ENCODE results near the gene VDAC2. TPM values are rescaled to one million over a fixed set of nuclear protein-coding genes. Genes with fewer than 3 reads are reported as not detected.

The VDAC2 gene
- total and polyA plus RNA-seq, 7 donors = 314 to 770 (median 432) TPM

GRCh38 chr10:75226656-75227055, 16.1 kb downstream of the VDAC2 start:
- H3K36me3 ChIP-seq (ENCODE audit: insufficient read depth in 1 of 2, low read depth in 1 of 2) = peaks cover 18 to 77% of the 10 kb centered on the region in 2 donors
- DNase-seq = no peak
- no peak overlapping the region for H3K4me3 ChIP-seq
- no peaks in the 10 kb centered on the region for H3K9me3 ChIP-seq
- no peak for ATAC-seq
- intact Hi-C loops (cut with DNase I) = no loop called here
- no peaks in the 10 kb centered on the region for H3K27me3 ChIP-seq (ENCODE audit: insufficient read depth in 3 of 3, low read length in 2 of 3)
- no peak for TF ChIP-seq CTCF (IDR thresholded peaks at IDR 0.05)
- WGBS, 3 donors = 51 to 65% (median 52%) methylated on average over 5 of the region's 5 CpGs
- peaks cover 77% of the 10 kb centered on the region for H3K4me1 ChIP-seq
- H3K27ac ChIP-seq = peak overlapping the region; percentile 91

- Histone ChIP-seq H3K9me3 (no peaks in the 10 kb centered on the region), H3K4me3 (peak overlapping the region; percentile 19), H3K36me3 (ENCODE audit: insufficient read depth in 1 of 2, low read depth in 1 of 2) (peaks cover 19 to 77% of the 10 kb centered on the region in 2 donors), H3K27me3 (ENCODE audit: insufficient read depth in 3 of 3, low read length in 2 of 3) (no peaks in the 10 kb centered on the region), H3K4me1 (peaks cover 70% of the 10 kb centered on the region), H3K27ac (peak overlapping the region; percentile 91)
- TF ChIP-seq CTCF (IDR thresholded peaks at IDR 0.05) = no peak
- intact Hi-C loops (cut with DNase I) = no loop called here
- no peak for ATAC-seq
- no peak for DNase-seq
- 78 to 88% (median 84%) methylated on average over 3 of the region's 3 CpGs for WGBS, 3 donors
These were observed 17.7 kb downstream of the VDAC2 start for GRCh38 chr10:75228278-75228677.

- ATAC-seq = peak in 3 of 4 donors; percentile 19 to 25 (median 25)
- DNase-seq = no peak
- H3K27me3 ChIP-seq (ENCODE audit: insufficient read depth in 3 of 3, low read length in 2 of 3) = no peaks in the 10 kb centered on the region
- peaks cover 64% of the 10 kb centered on the region for H3K4me1 ChIP-seq
- H3K9me3 ChIP-seq = no peaks in the 10 kb centered on the region
- TF ChIP-seq CTCF (IDR thresholded peaks at IDR 0.05) = no peak
- H3K4me3 ChIP-seq = peak overlapping the region; percentile 19
- H3K36me3 ChIP-seq (ENCODE audit: insufficient read depth in 1 of 2, low read depth in 1 of 2) = peaks cover 19 to 75% of the 10 kb centered on the region in 2 donors
- 25 to 49% (median 32%) methylated on average over 4 of the region's 4 CpGs for WGBS, 3 donors
- intact Hi-C loops (cut with DNase I) = no loop called here
- peak overlapping the region; percentile 91 for H3K27ac ChIP-seq
These were observed 18.2 kb downstream of the VDAC2 start for GRCh38 chr10:75228834-75229233.

- no peaks in the 10 kb centered on the region for H3K27me3 ChIP-seq (ENCODE audit: insufficient read depth in 3 of 3, low read length in 2 of 3)
- no peak overlapping the region for H3K4me3 ChIP-seq
- DNase-seq (no peak), ATAC-seq (no peak)
- H3K36me3 ChIP-seq (ENCODE audit: insufficient read depth in 1 of 2, low read depth in 1 of 2) = peaks cover 19 to 63% of the 10 kb centered on the region in 2 donors
- peak overlapping the region; percentile 91 for H3K27ac ChIP-seq
- no peak for TF ChIP-seq CTCF (IDR thresholded peaks at IDR 0.05)
- intact Hi-C loops (cut with DNase I) = loop anchor here (5.0 to 10.0 kb wide), 5 partner anchors 43 to 405 kb away; partner anchors contain the start of gene KAT6B (in 1 of the 2)
- peaks cover 53% of the 10 kb centered on the region for H3K4me1 ChIP-seq
- WGBS, 3 donors = 89 to 97% (median 90%) methylated on average over 3 of the region's 3 CpGs
- no peaks in the 10 kb centered on the region for H3K9me3 ChIP-seq
These were observed 19.4 kb downstream of the VDAC2 start for GRCh38 chr10:75229971-75230370.

GRCh38 chr10:75230600-75231038, 20.0 kb downstream of the VDAC2 start:
- H3K36me3 ChIP-seq (ENCODE audit: insufficient read depth in 1 of 2, low read depth in 1 of 2) = peaks cover 15 to 58% of the 10 kb centered on the region in 2 donors

More at GRCh38 chr10:75230600-75231038, 20.0 kb downstream of the VDAC2 start:
- DNase-seq (peak; percentile 90 to 95), ATAC-seq (peak; percentile 48 to 66 (median 54))
- no peak overlapping the region for H3K4me3 ChIP-seq
- H3K4me1 ChIP-seq = peaks cover 46% of the 10 kb centered on the region
- no peaks in the 10 kb centered on the region for H3K27me3 ChIP-seq (ENCODE audit: insufficient read depth in 3 of 3, low read length in 2 of 3)
- peak overlapping the region; percentile 91 for H3K27ac ChIP-seq
- intact Hi-C loops (cut with DNase I) = loop anchor here (5.0 to 10.0 kb wide), 5 partner anchors 43 to 406 kb away; partner anchors contain the start of gene KAT6B (in 1 of the 2)
- H3K9me3 ChIP-seq = no peaks in the 10 kb centered on the region
- 26 to 31% (median 29%) methylated on average over 5 of the region's 5 CpGs for WGBS, 3 donors
- peak; percentile 89 for TF ChIP-seq CTCF (IDR thresholded peaks at IDR 0.05)
